ENCODE measurements around the gene THAP3.

DNA sequence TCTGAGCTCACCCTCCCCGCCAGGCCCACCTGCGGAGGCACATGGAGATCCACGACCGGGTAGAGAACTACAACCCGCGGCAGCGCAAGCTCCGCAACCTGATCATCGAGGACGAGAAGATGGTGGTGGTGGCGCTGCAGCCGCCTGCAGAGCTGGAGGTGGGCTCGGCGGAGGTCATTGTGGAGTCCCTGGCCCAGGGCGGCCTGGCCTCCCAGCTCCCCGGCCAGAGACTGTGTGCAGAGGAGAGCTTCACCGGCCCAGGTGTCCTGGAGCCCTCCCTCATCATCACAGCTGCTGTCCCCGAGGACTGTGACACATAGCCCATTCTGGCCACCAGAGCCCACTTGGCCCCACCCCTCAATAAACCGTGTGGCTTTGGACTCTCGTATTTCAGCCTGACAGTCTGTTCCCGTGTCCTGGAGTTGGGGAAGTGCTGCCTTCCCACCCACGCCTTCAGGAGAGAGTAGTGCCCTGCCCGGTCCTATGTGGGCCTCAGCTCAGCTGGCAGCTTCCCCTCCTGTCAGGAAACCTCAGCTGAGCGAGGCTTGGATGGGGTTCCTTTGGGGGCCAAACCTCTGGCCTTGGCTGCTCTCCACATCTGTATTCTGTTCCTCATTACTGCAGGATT, 35.7 kb upstream of the THAP3 start:
- TF ChIP-seq, protein P1, sequence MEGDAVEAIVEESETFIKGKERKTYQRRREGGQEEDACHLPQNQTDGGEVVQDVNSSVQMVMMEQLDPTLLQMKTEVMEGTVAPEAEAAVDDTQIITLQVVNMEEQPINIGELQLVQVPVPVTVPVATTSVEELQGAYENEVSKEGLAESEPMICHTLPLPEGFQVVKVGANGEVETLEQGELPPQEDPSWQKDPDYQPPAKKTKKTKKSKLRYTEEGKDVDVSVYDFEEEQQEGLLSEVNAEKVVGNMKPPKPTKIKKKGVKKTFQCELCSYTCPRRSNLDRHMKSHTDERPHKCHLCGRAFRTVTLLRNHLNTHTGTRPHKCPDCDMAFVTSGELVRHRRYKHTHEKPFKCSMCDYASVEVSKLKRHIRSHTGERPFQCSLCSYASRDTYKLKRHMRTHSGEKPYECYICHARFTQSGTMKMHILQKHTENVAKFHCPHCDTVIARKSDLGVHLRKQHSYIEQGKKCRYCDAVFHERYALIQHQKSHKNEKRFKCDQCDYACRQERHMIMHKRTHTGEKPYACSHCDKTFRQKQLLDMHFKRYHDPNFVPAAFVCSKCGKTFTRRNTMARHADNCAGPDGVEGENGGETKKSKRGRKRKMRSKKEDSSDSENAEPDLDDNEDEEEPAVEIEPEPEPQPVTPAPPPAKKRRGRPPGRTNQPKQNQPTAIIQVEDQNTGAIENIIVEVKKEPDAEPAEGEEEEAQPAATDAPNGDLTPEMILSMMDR (conservative IDR thresholded peaks at IDR 0.05; ENCODE audit: low read depth, low read length) = no peak
- TF ChIP-seq EZH2phosphoT487 (IDR thresholded peaks at IDR 0.05; ENCODE audit: borderline replicate concordance, low read length) = no peak
